ENCODE data around the gene TOR1AIP2.

DNA sequence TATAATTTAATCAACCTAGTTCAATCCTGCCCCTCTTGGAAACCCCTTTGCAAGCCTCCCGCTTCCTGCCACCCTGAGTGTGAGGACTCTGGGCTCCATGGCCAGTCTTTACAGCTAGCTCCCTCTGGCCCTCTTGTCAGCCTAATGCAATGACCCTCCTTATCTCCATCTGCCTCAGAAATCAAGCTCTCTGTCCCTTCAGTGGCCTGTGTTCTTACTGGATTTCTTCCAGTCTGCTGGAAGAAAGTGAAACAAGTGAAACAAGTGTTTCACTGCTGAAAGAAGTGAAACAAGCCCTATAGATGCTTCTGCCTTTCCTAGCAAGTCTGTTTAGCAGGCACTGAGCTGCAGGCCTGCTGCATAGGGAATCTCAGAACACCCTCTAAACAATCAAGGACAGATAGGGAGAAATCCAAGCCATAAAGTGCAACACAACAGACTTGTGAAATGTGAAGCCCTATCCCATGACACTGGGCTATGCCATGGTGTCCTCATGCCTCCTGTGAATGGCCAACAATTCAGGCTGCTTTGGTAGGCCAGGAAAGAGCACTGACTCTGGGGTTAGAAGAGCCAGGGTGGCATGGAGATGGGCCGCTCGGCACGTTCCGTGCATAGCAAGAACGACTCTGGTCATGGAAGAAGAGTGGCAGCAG is 78.6 kb downstream of the TOR1AIP2 start:
- TF ChIP-seq EZH2 (IDR thresholded peaks at IDR 0.05) (no peak), POLR2AphosphoS5 (IDR thresholded peaks at IDR 0.05; ENCODE audit: borderline replicate concordance, low read depth, low read length) (no peak), FOXP2 (optimal IDR thresholded peaks at IDR 0.05; ENCODE audit: control extremely low read depth, extremely low read length, insufficient read depth) (no peak)
